ENCODE measurements around the gene SLC39A5. TPM values are rescaled to one million over a fixed set of nuclear protein-coding genes. Genes with fewer than 3 reads are reported as not detected.
A peak's percentile ranks its signal among the peaks of the same experiment; 100 is the strongest.

Gene SLC39A5
- total RNA-seq, 1 experiment from 2014 or later = not detected

GRCh38 chr12:56256326-56256960, 26.6 kb downstream of the SLC39A5 start:
- intact Hi-C loops (cut with micrococcal nuclease) = loop anchor here (2.0 kb wide), 1 partner anchor 66 kb away; no protein-coding TSS in a partner anchor
- Mint-ChIP-seq H3K36me3 (ENCODE audit: insufficient read depth, unreplicated experiment) (peaks cover 44% of the 10 kb centered on the region), H3K27ac (ENCODE audit: low read depth, unreplicated experiment) (peak overlapping the region; percentile 8), H3K4me1 (ENCODE audit: insufficient read depth, unreplicated experiment) (peaks cover 21% of the 10 kb centered on the region), H3K4me3 (ENCODE audit: unreplicated experiment) (peak overlapping the region; percentile 84), H3K9me3 (ENCODE audit: unreplicated experiment) (no peaks in the 10 kb centered on the region), H3K27me3 (ENCODE audit: insufficient read depth, unreplicated experiment) (no peaks in the 10 kb centered on the region)
- DNase-seq (ENCODE audit: unreplicated experiment) = peak; percentile 38
- BruUV-seq (replicated peaks) = no TSS peak
- ChIA-PET CTCF (interaction anchor here (0.6 to 3.5 kb wide), 13 partner anchors 10 to 208 kb away, joined by 3 to 24 read pairs (median 4); partner anchors contain the start of genes COQ10A, RNF41, RPL41 and ZC3H10), POLR2A (interaction anchor here (0.6 to 3.8 kb wide), 7 partner anchors 10 to 1265 kb away, joined by 3 to 28 read pairs (median 4); partner anchors contain the start of genes CNPY2, CS, NABP2 and RNF41)
- no peak for TF ChIP-seq CTCF (IDR thresholded peaks at IDR 0.05; ENCODE audit: unreplicated experiment)

GRCh38 chr12:56257071-56257470, 27.2 kb downstream of the SLC39A5 start:
- no TSS peak for BruUV-seq (replicated peaks)
- no peak for DNase-seq (ENCODE audit: unreplicated experiment)
- ChIA-PET CTCF (interaction anchor here (0.6 to 3.5 kb wide), 16 partner anchors 14 to 208 kb away, joined by 3 to 24 read pairs (median 4); partner anchors contain the start of genes RNF41, RPL41 and ZC3H10), POLR2A (interaction anchor here (0.6 to 3.8 kb wide), 7 partner anchors 9 to 1264 kb away, joined by 3 to 28 read pairs (median 4); partner anchors contain the start of genes CNPY2, CS, NABP2 and RNF41)
- Mint-ChIP-seq H3K36me3 (ENCODE audit: insufficient read depth, unreplicated experiment) (peaks cover 38% of the 10 kb centered on the region), H3K9me3 (ENCODE audit: unreplicated experiment) (no peaks in the 10 kb centered on the region), H3K4me1 (ENCODE audit: insufficient read depth, unreplicated experiment) (peaks cover 27% of the 10 kb centered on the region), H3K27ac (ENCODE audit: low read depth, unreplicated experiment) (peak overlapping the region; percentile 70), H3K27me3 (ENCODE audit: insufficient read depth, unreplicated experiment) (no peaks in the 10 kb centered on the region), H3K4me3 (ENCODE audit: unreplicated experiment) (peak overlapping the region; percentile 84)
- intact Hi-C loops (cut with micrococcal nuclease) = loop anchor here (2.0 kb wide), 1 partner anchor 66 kb away; no protein-coding TSS in a partner anchor
- TF ChIP-seq CTCF (IDR thresholded peaks at IDR 0.05; ENCODE audit: unreplicated experiment) = no peak

- Mint-ChIP-seq H3K27ac (ENCODE audit: low read depth, unreplicated experiment) (peak overlapping the region; percentile 70), H3K9me3 (ENCODE audit: unreplicated experiment) (no peaks in the 10 kb centered on the region), H3K36me3 (ENCODE audit: insufficient read depth, unreplicated experiment) (peaks cover 35% of the 10 kb centered on the region), H3K27me3 (ENCODE audit: insufficient read depth, unreplicated experiment) (no peaks in the 10 kb centered on the region), H3K4me1 (ENCODE audit: insufficient read depth, unreplicated experiment) (peaks cover 29% of the 10 kb centered on the region), H3K4me3 (ENCODE audit: unreplicated experiment) (peak overlapping the region; percentile 84)
- intact Hi-C loops (cut with micrococcal nuclease) = loop anchor here (1.0 to 2.0 kb wide), 2 partner anchors 67 to 138 kb away; no protein-coding TSS in a partner anchor
- DNase-seq (ENCODE audit: unreplicated experiment) = peak; percentile 56
- ChIA-PET CTCF (interaction anchor here (0.6 to 3.5 kb wide), 27 partner anchors 8 to 208 kb away, joined by 3 to 24 read pairs (median 4); partner anchors contain the start of genes COQ10A, CS, RNF41 and RPL41), POLR2A (interaction anchor here (0.6 to 3.8 kb wide), 11 partner anchors 9 to 139 kb away, joined by 3 to 28 read pairs (median 4); partner anchors contain the start of genes CNPY2, COQ10A, CS and ESYT1)
- TSS peak; percentile 19 for BruUV-seq (replicated peaks)
- no peak for TF ChIP-seq CTCF (IDR thresholded peaks at IDR 0.05; ENCODE audit: unreplicated experiment)
These were observed 27.7 kb downstream of the SLC39A5 start for GRCh38 chr12:56257491-56258067.

All from MCF 10A (cell line).